ENCODE measurements around the gene MARS2. TPM values are rescaled to one million over a fixed set of nuclear protein-coding genes. Genes with fewer than 3 reads are reported as not detected.
"Not testable (repeated sequence)": the region's sequence is repeated elsewhere in the genome, so short reads cannot be mapped to it uniquely, and the experiment has no call there.

MARS2 gene
- polyA plus RNA-seq, 1 experiment, result 3.7 TPM

DNA sequence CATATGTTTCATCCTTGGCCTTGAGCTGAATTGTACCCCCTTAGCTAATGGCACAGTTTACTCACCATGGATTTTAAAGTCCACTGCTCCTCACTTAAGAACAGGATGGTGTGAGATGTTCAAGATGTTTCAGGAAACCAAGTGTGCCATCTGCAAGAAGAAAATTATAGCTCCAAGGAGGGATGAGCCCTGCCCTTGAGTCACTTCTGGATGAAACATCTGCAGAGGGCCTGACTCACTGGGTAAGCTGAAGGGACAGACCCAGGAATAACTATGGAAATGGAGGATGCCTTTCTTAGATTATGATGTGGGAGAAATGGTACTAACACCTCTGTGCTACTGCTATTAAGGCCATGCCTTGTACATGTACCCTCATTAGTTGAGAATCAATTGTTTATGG lies 6.4 kb downstream of the MARS2 start:
- Histone ChIP-seq H3K9me3 (ENCODE audit: control insufficient read depth, insufficient read depth, low read length) (no peaks in the 10 kb centered on the region), H3K27me3 (ENCODE audit: control insufficient read depth, insufficient read depth, low read length) (no peaks in the 10 kb centered on the region), H3K4me3 (ENCODE audit: low read depth, low read length) (no peak overlapping the region), H3K27ac (ENCODE audit: low read depth, low read length) (no peak overlapping the region)
- CTCF ChIA-PET, result no interaction called here
- POLR2A ChIA-PET, result interaction anchor here (1.1 kb wide), 1 partner anchor 195 kb away, joined by 3 read pairs; no protein-coding TSS in a partner anchor
- no peak for DNase-seq (ENCODE audit: low read depth, low spot score)
- TF ChIP-seq, protein P1, sequence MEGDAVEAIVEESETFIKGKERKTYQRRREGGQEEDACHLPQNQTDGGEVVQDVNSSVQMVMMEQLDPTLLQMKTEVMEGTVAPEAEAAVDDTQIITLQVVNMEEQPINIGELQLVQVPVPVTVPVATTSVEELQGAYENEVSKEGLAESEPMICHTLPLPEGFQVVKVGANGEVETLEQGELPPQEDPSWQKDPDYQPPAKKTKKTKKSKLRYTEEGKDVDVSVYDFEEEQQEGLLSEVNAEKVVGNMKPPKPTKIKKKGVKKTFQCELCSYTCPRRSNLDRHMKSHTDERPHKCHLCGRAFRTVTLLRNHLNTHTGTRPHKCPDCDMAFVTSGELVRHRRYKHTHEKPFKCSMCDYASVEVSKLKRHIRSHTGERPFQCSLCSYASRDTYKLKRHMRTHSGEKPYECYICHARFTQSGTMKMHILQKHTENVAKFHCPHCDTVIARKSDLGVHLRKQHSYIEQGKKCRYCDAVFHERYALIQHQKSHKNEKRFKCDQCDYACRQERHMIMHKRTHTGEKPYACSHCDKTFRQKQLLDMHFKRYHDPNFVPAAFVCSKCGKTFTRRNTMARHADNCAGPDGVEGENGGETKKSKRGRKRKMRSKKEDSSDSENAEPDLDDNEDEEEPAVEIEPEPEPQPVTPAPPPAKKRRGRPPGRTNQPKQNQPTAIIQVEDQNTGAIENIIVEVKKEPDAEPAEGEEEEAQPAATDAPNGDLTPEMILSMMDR (IDR thresholded peaks at IDR 0.05; ENCODE audit: low read depth, low read length), result no peak

DNA sequence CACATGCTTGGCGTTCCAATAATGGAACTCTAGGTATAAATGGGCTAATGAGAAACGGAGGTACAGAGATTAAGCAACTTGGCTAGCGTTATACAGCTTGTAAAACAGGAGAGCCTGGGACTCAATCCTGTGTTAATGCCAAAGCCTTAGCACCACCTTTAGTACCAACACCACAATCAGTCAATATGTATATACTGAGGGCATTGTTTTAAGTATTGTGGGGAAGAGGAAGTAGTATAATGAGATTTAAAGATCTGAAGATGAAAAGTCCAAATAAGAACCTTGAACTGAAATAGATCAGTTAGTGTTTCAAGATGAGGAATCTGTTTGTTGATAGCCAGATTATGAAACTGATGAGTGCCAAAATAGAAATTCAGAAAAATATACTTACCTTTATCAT lies 8.1 kb downstream of the MARS2 start:
- no peak for DNase-seq (ENCODE audit: low read depth, low spot score)
- TF ChIP-seq, protein P1 (IDR thresholded peaks at IDR 0.05; ENCODE audit: low read depth, low read length), result no peak
- Histone ChIP-seq H3K27ac (ENCODE audit: low read depth, low read length) (no peak overlapping the region), H3K27me3 (ENCODE audit: control insufficient read depth, insufficient read depth, low read length) (no peaks in the 10 kb centered on the region), H3K9me3 (ENCODE audit: control insufficient read depth, insufficient read depth, low read length) (no peaks in the 10 kb centered on the region), H3K4me3 (ENCODE audit: low read depth, low read length) (no peak overlapping the region)
- CTCF ChIA-PET, result no interaction called here
- POLR2A ChIA-PET, result no interaction called here

GRCh38 chr2:197717863-197718262 lies 12.7 kb downstream of the MARS2 start:
- ChIA-PET CTCF (interaction anchor here (1.0 kb wide), 1 partner anchor 10 kb away, joined by 3 read pairs; no protein-coding TSS in a partner anchor), POLR2A (no interaction called here)
- Histone ChIP-seq H3K4me3 (ENCODE audit: low read depth, low read length) (no peak overlapping the region), H3K27me3 (ENCODE audit: control insufficient read depth, insufficient read depth, low read length) (no peaks in the 10 kb centered on the region), H3K9me3 (ENCODE audit: control insufficient read depth, insufficient read depth, low read length) (no peaks in the 10 kb centered on the region), H3K27ac (ENCODE audit: low read depth, low read length) (no peak overlapping the region)
- no peak for DNase-seq (ENCODE audit: low read depth, low spot score)
- TF ChIP-seq, protein P1 (IDR thresholded peaks at IDR 0.05; ENCODE audit: low read depth, low read length), result no peak

DNA sequence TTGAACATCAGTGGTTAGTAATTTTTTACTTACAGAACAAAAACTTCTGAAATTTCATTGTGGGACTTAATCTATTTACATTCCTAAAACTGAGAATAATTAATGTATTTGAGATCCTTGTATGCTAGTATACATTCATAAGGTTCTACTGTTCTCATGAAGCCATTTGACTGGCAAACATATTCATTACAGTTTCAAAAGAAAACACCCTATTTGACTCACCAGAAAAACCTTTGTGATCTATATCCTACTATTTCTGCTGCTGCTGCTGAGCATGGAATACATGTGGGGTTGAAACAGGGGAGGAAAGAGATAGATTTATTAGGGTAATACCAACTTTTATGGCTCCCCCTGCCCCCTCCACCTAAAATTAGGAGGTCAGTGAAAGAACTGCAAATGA lies 21.8 kb downstream of the MARS2 start:
- TF ChIP-seq, protein P1 (IDR thresholded peaks at IDR 0.05; ENCODE audit: low read depth, low read length), result no peak
- Histone ChIP-seq H3K27me3 (ENCODE audit: control insufficient read depth, insufficient read depth, low read length) (no peaks in the 10 kb centered on the region), H3K9me3 (ENCODE audit: control insufficient read depth, insufficient read depth, low read length) (no peaks in the 10 kb centered on the region), H3K4me3 (ENCODE audit: low read depth, low read length) (no peak overlapping the region), H3K27ac (ENCODE audit: low read depth, low read length) (no peak overlapping the region)
- POLR2A ChIA-PET, result no interaction called here
- CTCF ChIA-PET, result interaction anchor here (0.6 kb wide), 1 partner anchor 307 kb away, joined by 4 read pairs; no protein-coding TSS in a partner anchor
- no peak for DNase-seq (ENCODE audit: low read depth, low spot score)

DNA sequence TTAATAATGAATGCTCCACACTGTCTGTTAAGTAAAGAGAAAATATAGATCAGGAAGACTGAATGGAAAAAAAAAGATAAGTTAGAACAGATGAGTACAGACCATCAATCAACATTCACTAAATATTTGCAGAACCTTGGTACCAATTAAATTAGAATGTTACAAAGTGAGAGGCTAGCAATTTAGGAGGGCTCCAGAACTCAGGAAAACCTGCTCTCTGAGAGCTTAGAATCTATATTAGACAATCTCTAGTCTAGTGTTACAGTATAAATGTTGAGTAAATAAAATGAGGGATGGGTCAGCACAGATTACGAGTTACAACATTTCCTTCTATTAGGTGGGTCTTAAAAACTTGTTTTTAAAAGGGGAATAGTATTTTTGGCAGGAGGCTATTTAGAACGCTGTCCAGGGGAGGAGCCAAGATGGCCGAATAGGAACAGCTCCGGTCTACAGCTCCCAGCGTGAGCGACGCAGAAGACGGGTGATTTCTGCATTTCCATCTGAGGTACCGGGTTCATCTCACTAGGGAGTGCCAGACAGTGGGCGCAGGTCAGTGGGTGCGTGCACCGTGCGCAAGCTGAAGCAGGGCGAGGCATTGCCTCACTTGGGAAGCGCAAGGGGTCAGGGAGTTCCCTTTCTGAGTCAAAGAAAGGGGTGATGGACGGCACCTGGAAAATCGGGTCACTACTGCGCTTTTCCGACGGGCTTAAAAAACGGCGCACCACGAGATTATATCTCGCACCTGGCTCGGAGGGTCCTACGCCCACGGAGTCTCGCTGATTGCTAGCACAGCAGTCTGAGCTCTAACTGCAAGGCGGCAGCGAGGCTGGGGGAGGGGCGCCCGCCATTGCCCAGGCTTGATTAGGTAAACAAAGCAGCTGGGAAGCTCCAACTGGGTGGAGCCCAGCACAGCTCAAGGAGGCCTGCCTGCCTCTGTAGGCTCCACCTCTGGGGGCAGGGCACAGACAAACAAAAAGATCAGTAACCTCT lies 23.7 kb downstream of the MARS2 start:
- POLR2A ChIA-PET; H3K27ac ChIP-seq (ENCODE audit: low read depth, low read length); H3K27me3 ChIP-seq (ENCODE audit: control insufficient read depth, insufficient read depth, low read length); DNase-seq (ENCODE audit: low read depth, low spot score); H3K4me3 ChIP-seq (ENCODE audit: low read depth, low read length); H3K9me3 ChIP-seq (ENCODE audit: control insufficient read depth, insufficient read depth, low read length): not testable (repeated sequence)
- CTCF ChIA-PET, result interaction anchor here (0.9 kb wide), 1 partner anchor 84 kb away, joined by 3 read pairs; no protein-coding TSS in a partner anchor
